Anterior cingulate cortex (tissue), 58 donors: ENCODE results near the gene CCDC57.
"Not testable (repeated sequence)": the region's sequence is repeated elsewhere in the genome, so short reads cannot be mapped to it uniquely, and the experiment has no call there.

Experiments used
- DNase-seq, 58 donors: peaks; one replicate each; lab custom pipeline; 2025; lab: John Stamatoyannopoulos, UW

CCDC57 gene

GRCh38 chr17:82138511-82138992, 74.1 kb downstream of the CCDC57 start:
- no peak for DNase-seq

GRCh38 chr17:82134101-82134500, 78.5 kb downstream of the CCDC57 start:
- DNase-seq = no peak

DNA sequence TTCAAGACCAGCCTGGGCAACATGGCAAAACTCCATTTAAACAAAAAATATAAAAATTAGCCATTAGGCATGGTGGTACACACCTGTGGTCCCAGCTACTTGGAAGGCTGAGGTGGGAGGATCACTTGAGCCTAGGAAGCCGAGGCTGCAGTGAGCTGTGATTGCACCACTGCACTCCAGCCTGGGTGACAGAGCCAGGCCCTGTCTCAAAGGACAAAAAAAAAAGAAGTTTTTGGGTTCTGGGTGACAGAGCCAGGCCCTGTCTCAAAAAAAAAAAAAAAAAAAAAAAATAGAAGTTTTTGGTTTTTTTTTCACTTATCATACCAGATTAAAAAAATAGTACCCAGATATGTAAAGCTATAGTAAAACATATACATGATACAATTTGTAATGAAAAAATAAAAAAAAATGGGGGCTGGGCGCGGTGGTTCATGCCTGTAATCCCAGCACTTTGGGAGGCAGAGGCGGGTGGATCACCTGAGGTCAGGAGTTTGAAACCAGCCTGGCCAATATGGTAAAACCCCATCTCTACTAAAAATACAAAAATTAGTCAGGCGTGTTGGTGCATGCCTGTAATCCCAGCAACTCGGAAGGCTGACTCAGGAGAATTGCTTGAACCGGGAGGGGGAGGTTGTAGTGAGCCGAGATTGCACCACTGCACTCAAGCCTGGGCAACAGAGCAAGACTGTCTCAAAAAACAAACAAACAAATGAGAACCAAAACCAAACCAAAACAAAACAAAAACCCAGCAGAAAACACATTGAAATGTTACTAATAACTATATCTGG, 79.3 kb downstream of the CCDC57 start:
- DNase-seq = not testable (repeated sequence)

- no peak for DNase-seq
These were observed 83.5 kb downstream of the CCDC57 start for GRCh38 chr17:82129095-82129494.

DNA sequence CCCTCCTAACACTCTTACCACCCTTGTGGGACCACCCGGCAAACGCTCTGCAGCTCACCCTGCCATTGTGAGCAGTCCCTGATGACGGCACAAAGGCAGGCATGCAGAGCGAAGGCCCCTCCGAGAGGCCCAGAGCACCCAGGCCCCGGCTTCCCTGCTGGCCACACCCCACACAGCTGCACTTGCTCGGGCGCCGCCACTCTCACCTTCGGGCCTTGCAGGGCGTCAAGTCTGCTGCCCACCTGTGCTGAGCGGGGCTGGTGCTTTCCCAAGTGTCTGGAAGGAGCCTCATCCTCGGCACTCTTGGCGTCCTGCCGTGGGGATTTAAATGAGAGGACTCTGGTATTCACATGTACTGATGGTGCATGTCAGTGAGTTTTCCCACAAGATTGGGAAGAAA, 84.4 kb downstream of the CCDC57 start:
- DNase-seq = no peak

DNA sequence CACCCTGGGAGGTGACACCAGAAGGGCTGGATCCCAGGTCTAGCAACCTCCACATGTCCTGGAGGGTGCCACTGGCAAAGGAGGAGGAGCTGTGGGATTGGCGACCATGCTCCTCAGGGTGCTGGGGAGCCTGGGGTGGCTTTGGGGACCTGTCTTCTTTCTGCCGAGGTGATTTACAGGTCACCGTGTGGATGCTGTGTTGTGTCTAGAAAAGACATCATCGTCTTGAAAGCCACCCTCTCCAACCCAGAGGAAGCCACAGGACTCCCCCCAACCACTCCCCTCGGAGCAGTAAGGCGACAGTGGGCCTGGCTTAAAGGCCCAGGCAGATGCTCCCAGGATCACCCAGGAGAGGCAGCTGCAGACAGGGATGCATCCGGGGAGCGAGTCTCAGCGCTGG, 84.9 kb downstream of the CCDC57 start:
- no peak for DNase-seq

DNA sequence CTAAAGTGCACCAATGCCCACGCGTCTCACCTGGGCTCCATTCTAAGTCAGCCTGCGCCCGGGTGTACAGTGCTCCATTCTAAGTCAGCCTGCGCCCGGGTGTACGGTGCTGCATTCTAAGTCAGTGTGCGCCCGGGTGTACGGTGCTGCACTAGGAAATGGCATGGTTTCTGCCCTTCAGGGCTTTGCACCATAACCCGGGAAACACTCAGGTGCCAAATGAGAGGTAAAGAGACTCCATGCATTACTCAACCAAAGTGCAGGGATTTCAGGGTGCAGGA, 85.4 kb downstream of the CCDC57 start:
- no peak for DNase-seq

DNA sequence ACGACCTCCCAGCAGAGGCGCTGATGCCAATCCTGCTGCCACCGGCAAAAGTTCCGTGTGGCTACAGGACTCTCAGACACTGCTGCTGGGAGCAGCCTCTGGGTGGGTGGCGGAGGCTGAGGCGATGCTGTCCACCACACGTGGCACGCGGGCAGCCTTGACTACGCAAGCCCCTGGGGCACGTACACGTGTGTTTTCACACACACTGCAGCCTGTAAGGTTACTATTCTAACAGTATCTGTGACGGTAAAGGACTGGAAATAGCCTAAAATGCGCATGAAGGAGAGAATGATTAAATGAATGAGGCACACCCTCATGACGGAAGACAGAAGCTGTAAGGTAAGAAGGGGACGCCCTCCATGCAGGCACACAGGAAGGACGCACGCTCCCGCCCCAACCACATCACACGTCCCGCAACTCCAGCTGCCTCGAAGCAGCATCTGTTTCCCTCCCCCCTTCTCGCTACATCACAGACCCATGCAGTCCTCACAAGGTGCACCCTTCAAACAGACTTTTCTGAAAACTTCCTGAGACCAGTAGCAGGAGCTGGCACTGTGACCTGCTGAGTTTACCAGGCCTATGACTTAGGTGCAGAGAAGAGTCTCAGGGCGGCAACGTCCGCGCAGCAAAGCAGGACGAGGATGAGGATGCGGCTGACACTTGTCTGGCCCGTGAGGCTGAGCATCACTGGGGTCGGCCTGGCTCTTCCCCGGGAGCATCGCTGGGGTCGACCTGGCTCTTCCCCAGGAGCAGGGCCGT, 85.9 kb downstream of the CCDC57 start:
- DNase-seq = no peak

DNA sequence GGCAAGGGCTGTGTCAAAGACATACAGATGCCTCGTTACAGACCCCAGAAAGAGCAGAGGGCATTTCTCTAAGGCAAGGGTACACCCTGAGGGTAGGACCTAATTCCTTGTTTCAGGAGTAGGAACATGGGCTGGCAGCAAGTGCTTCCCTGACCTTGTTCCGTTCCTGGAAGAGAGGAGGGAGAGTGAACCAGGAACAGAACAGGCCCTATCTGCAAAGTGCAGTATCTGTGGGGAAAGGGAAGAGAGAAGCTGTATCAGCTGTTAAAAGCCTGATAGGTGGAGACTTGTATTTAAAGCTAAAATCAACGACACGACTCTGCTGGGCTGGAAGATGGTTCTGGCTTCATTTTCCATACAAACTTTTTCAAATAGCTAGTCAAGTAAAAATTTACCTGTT, 88.5 kb downstream of the CCDC57 start:
- DNase-seq = no peak

DNA sequence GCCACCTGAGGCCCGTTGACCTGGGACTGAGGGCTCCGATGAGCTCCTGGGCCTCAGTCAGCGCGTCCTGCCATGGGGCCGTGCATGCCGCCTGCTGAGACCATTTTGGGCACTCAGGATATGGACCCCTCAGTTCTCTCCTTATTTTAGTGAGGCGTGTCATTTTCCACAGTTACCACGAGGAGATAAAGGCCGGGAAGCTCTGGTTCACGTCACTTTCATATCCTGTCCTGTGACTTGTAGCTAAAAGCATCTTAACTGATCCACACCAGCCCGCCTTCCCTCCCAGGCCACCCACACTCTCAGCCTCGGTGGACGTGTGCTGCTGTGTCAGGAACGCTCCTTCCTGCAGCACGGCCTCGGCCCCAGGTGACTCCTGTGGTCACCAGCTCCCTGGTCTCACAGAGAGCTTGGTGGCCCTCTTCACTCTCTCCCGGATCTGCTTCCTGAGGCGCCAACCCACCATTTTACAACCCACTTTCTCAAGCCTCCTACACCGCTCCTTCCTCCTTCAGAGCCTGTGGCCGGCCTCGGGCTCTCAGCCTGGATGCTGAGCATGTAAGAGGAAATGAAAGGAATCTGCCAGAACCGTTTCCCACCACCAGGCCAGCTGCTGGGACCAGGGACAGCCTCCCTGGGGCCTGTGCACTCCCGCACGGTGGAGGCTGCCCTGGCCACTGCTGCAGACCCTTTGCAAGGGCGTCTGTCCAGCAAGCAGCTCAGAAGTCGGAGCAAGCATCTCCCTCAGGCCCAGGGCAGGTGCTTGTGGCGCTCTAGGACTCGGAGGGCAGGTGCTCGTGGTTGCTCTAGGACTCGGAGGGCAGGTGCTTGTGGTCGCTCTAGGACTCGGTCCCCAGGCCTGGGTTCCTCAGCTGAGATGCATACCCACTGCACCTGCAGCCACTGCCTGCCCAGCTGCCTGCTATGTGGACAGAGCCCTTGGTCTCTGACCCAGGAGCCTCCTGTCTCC, 90.7 kb downstream of the CCDC57 start:
- no peak for DNase-seq

DNA sequence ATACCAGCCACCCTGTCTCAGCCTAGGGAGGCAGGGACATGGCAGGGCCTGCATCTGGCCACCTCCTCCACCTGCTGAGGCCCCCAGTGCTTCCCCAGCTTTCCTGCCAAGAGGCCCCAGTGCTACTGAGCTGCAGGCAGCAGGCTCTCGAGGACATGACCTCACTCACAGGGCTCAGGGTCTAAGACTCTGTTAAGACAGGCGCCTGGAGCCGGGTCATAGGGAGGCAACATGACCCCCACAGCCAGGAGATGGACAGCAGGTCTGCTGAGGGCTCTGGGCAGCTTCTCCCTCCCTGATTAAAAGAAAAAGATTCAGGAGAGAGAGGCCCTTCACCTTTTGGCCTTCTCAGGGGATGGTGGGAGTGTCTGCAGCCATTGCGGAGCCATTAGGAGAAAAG, 91.4 kb downstream of the CCDC57 start:
- no peak for DNase-seq

DNA sequence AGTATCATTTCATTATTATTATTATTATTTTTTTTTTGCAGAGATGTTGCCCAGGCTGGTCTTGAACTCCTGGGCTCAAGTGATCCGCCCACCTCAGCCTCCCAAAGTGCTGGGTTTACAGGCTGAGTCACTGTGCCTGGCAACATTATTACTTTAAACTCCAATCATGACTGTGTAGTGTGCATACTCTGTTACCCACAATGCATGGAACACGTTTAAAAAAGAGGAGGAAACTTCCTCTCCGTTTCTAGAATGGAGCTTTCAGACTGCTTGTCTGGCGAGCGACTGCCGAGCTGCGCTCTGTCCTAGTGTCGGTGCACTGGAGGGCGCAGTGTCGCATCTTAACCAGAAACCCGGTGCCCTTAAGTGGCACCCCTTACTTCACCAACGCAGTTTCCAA, 92.5 kb downstream of the CCDC57 start:
- no peak for DNase-seq

GRCh38 chr17:82118815-82119380, 93.7 kb downstream of the CCDC57 start:
- peak in 1 of 58 donors; percentile 28 for DNase-seq

GRCh38 chr17:82118168-82118814, 94.4 kb downstream of the CCDC57 start:
- DNase-seq = no peak

DNA sequence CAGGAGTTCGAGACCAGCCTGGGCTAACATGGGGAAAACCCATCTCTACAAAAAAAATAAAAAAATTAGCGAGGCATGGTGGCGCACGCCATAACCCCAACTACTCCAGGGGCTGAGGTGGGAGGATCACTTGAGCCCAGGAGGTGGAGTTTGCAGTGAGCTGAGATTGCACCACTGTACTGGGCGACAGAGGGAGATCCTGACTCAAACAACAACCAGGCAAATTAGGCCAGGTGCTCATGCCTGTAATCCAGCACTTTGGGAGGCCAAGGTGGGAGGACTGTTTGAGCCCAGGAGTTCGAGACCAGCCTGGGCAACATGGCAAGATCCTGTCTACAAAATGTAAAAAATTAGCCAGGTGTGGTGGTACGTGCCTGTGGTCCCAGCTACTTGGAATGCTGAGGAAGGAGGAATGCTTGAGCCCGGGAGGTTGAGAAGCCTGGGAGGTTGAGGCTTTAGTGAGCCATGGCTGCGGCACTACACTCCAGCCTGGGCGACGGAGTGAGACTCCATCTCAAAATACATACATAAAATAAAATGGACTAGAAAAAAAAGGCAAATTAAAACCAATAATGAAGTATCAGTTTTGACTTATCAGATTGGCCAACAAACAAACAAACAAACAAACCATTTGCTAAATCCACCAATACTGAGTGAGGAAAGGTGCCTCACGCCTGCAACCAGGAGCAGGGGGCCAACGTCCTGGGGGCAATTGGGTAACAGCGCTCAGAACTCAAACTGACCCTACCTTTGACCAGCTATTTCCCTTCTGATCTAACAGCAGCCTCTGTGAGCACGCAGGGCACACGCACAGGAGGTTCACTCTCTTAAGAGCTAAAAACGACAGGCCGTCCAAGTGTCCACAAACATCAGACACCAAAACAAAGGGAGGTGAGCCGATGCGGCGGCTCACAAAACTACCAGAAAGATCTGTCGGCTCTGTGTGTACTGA, 95.2 kb downstream of the CCDC57 start:
- no peak for DNase-seq

DNA sequence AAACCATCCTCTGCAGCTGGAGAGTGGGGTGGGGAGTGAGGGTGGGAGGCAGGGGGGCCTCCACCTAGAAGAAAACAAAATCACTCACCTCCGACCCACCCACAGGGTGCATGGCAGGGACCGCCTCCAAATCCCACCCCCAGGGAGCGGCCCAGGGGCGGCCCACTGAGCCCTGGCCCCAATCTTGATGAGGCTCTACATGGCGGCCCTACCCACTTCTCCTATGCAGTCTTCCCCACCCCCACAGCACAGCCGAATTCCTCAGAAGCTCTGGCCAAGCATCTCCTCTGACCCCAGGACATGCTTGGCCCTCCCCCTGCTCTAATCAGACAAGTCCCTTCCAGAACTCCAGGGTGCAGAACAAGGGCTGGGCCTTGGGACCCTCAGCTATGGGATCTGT, 96.4 kb downstream of the CCDC57 start:
- no peak for DNase-seq

- DNase-seq = no peak
These were observed 97.8 kb downstream of the CCDC57 start for GRCh38 chr17:82114872-82115271.

- DNase-seq = no peak
These were observed 98.2 kb downstream of the CCDC57 start for GRCh38 chr17:82114447-82114846.

DNA sequence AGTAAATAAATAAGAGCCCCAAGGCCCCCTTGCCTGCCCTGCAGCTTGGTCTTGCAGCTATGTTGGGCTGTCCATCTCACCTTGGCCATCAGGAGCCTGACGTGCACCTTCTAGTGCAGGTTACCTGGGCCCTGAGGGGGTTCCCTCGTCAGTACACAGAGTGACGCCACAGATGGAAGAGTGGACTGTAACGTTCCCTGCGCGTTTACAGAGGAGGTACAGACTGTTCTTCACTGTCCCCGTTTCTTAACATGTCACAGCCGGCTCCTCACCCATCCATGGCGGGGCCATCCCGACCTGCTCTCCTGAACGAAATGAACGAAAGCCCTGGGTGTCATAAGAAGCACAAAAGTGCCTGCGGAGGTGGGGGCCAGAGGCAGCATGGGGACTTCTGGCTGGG, 98.7 kb downstream of the CCDC57 start:
- DNase-seq = no peak
